GM23248 (cell line): ENCODE data around the gene FAM227B.

Experiments used
- EZH2 ChIP-seq: fragments of 200-600 bp; sonication (generic); IDR thresholded peaks from 2 replicates; pipeline ENCODE4 v1.6.1; 2018; ENCODE audit warnings: antibody characterized with exemption, mild to moderate bottlenecking; ENCODE audit not compliant: insufficient read depth, poor library complexity, severe bottlenecking
- EZH2phosphoT487 ChIP-seq: fragments of 200-600 bp; sonication (generic); IDR thresholded peaks from 2 replicates; pipeline ENCODE4 v1.6.1; 2018; ENCODE audit warnings: antibody characterized with exemption, moderate library complexity, mild to moderate bottlenecking, low read depth; ENCODE audit not compliant: insufficient read depth

DNA sequence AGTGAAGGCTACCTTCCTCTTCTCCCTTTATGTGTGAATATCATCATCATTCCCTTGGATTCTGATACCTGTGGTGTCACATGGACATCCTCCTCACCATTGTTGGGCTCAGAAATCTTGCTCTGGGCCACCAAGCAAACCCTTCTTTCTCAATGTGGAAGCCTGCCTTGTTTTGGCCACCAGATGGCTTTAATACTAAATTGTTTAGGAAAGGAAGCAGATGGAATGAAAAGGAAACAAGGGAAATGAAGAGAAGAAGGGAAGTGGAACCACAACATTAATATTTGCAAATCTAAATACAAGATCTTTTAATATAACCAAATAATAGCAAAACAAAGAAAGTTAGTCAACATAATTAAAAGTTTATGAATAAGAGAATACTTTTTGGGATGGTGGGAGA is 14.0 kb downstream of the FAM227B start:
- TF ChIP-seq EZH2phosphoT487 (no peak), EZH2 (no peak)
